Uterus (tissue), 4 donors: Measurements from ENCODE around the gene MCM9. TPM values are rescaled to one million over a fixed set of nuclear protein-coding genes. Genes with fewer than 3 reads are reported as not detected.
"Not testable (repeated sequence)": the region's sequence is repeated elsewhere in the genome, so short reads cannot be mapped to it uniquely, and the experiment has no call there.

Experiments used
- DNase-seq, 2 donors: peaks; one replicate each; pipeline ENCODE4 v3.0.0-alpha.2; 2019 to 2020
- H3K27ac ChIP-seq, 2 donors: fragments of 200-600 bp; sonication (generic); 1 replicate in 1 of 2; 2 replicates in 1 of 2; pipeline ENCODE4 v1.5.1; 2016 to 2018
- H3K27me3 ChIP-seq, 2 donors: fragments of 200-600 bp; sonication (generic); one replicate each; pipeline ENCODE4 v1.5.1; 2018 to 2019; ENCODE audit warnings: control low read depth in 1 of 2
- H3K36me3 ChIP-seq, 2 donors: fragments of 200-600 bp; sonication (generic); one replicate each; pipeline ENCODE4 v1.5.1; 2019; ENCODE audit warnings: control low read depth in 1 of 2
- H3K4me1 ChIP-seq, 2 donors: fragments of 200-600 bp; sonication (generic); one replicate each; pipeline ENCODE4 v1.5.1; 2018 to 2019; ENCODE audit warnings: control low read depth in 1 of 2
- H3K4me3 ChIP-seq, 2 donors: fragments of 200-600 bp; sonication (generic); 1 replicate in 1 of 2; 2 replicates in 1 of 2; pipeline ENCODE4 v1.5.1; 2018 to 2019; ENCODE audit warnings: mild to moderate bottlenecking in 1 of 2
- H3K9me3 ChIP-seq, 2 donors: fragments of 200-600 bp; sonication (generic); one replicate each; pipeline ENCODE4 v1.5.1; 2019; ENCODE audit warnings: control low read depth in 1 of 2
- POLR2A ChIP-seq, 2 donors: fragments of 450-650 bp; IDR thresholded peaks; one replicate each; pipeline ENCODE4 v1.6.1; 2016; ENCODE audit warnings: antibody characterized with exemption in 2 of 2, mild to moderate bottlenecking in 1 of 2, moderate library complexity in 1 of 2
- intact Hi-C: fragments of 100-400 bp; cut with DNase I; formaldehyde crosslinking; loops from one replicate; pipeline ENCODE4 v1.15.1; 2023; ENCODE audit warnings: low total_unique reads
- total RNA-seq, 4 donors: library from RNA; depleted of rRNA in 3 of 4; stranded (reverse); fragments of >200 nt in 3 of 4; gene quantifications; one replicate each; pipeline versions ENCODE4 v1.1.0 to v1.2.4, GENCODE V29; 2014 to 2023
- TF ChIP-seq, protein P1 (sequence below), 4 experiments: fragments of 200-600 bp in 2 of 4; fragments of 450-650 bp in 2 of 4; sonication (generic) in 2 of 4; IDR thresholded peaks; one replicate each; pipeline ENCODE4 v1.5.1; 2016 to 2019; ENCODE audit warnings: antibody characterized with exemption in 4 of 4, mild to moderate bottlenecking in 2 of 4, moderate library complexity in 1 of 4
- donor health status: DM: yes; HTN: yes; CAD: no.

Gene MCM9
- total RNA-seq, 4 donors from 2014 or later, result 4.4 to 40.0 (median 24.5) TPM

DNA sequence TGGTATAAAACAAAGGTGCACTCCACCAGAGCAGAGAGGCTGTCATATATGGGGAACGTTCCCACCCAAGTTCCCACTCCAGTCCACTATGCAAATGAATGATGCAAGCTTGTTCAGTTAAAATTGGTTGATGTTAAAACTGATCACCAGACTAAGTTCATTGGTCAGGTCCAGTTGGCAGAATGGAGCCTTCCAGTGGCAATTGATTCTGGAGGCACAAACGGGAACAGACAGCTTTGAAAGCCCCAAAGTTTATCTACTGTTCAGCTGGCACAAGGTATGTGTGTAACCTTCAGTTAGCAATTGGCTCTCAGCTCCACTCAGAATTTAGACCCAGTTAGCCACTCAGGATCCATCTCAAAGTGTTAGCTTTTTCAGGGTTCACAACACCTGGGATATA lies 164.1 kb downstream of the MCM9 start:
- H3K9me3 ChIP-seq, result no peaks in the 10 kb centered on the region
- H3K4me1 ChIP-seq, result no peaks in the 10 kb centered on the region
- DNase-seq, result no peak
- TF ChIP-seq POLR2A (IDR thresholded peaks at IDR 0.05), result no peak
- intact Hi-C loops, result no loop called here
- no peaks in the 10 kb centered on the region for H3K36me3 ChIP-seq
- no peak overlapping the region for H3K4me3 ChIP-seq
- H3K27ac ChIP-seq, result no peak overlapping the region
- H3K27me3 ChIP-seq, result no peaks in the 10 kb centered on the region

DNA sequence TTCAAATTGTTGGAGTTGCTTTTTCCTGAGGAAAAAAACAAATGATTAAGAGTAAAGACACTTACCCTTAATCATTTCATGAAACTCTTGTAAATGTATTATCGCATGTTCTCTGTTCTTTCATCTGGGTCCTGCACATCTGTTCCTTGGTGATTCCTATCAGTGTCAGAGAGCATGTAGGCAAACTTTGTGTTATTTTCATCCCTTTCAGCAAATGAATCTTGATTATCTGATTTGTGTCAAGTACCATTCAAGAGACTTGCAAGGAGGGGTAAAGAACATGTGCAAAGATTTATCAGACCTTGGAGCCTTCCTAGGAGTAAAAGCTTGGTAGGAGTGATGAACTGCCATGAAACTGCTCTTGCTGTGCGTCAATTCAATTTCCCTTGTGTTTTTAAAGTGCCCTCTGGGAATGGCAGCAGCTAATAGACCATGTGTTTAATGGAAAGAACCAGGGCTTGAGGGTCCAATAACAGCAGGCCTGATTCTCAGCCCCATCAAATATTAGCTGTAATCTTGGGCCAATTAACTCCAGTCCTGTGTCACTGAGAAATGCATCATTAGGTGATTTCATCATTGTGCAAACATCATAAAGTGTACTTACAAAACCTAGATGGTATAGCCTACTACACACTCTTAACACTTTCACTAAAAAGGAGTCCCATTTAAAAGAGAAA lies 164.7 kb downstream of the MCM9 start:
- intact Hi-C loops, result no loop called here

DNA sequence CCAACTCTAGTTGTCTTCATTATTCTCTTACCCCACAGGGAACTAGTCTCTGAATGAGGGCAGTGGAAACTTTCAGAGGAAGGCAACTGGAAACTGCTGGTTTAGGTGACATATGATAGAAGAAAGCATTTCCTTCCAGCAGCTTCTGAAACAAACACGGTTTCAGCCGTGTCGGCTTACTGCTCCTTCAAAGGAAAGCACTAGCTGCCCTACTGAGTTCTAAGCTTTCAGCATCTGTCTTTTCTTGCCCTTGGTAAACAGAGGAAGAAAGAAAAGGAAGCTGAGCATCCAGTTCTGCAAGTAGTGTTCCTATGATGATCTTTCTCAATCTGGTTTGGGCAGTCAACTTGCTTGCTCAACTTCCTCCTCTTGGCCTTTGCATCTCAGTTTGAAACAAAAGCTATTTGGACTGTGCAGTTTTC lies 166.0 kb downstream of the MCM9 start:
- no peak overlapping the region for H3K4me3 ChIP-seq
- H3K9me3 ChIP-seq, result no peaks in the 10 kb centered on the region
- no peak for TF ChIP-seq POLR2A (IDR thresholded peaks at IDR 0.05)
- TF ChIP-seq, protein P1, sequence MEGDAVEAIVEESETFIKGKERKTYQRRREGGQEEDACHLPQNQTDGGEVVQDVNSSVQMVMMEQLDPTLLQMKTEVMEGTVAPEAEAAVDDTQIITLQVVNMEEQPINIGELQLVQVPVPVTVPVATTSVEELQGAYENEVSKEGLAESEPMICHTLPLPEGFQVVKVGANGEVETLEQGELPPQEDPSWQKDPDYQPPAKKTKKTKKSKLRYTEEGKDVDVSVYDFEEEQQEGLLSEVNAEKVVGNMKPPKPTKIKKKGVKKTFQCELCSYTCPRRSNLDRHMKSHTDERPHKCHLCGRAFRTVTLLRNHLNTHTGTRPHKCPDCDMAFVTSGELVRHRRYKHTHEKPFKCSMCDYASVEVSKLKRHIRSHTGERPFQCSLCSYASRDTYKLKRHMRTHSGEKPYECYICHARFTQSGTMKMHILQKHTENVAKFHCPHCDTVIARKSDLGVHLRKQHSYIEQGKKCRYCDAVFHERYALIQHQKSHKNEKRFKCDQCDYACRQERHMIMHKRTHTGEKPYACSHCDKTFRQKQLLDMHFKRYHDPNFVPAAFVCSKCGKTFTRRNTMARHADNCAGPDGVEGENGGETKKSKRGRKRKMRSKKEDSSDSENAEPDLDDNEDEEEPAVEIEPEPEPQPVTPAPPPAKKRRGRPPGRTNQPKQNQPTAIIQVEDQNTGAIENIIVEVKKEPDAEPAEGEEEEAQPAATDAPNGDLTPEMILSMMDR (IDR thresholded peaks at IDR 0.05), result no peak
- H3K27me3 ChIP-seq, result no peaks in the 10 kb centered on the region
- no peaks in the 10 kb centered on the region for H3K4me1 ChIP-seq
- intact Hi-C loops, result no loop called here
- no peak for DNase-seq
- H3K36me3 ChIP-seq, result no peaks in the 10 kb centered on the region
- H3K27ac ChIP-seq, result no peak overlapping the region

More for the DNA sequence above, 164.7 kb downstream of the MCM9 start:
- Histone ChIP-seq H3K36me3 (no peaks in the 10 kb centered on the region), H3K27me3 (no peaks in the 10 kb centered on the region), H3K27ac (no peak overlapping the region), H3K4me1 (no peaks in the 10 kb centered on the region), H3K9me3 (no peaks in the 10 kb centered on the region), H3K4me3 (no peak overlapping the region)
- DNase-seq, result no peak
- TF ChIP-seq, protein P1 (IDR thresholded peaks at IDR 0.05), result no peak
- TF ChIP-seq POLR2A (IDR thresholded peaks at IDR 0.05), result no peak

DNA sequence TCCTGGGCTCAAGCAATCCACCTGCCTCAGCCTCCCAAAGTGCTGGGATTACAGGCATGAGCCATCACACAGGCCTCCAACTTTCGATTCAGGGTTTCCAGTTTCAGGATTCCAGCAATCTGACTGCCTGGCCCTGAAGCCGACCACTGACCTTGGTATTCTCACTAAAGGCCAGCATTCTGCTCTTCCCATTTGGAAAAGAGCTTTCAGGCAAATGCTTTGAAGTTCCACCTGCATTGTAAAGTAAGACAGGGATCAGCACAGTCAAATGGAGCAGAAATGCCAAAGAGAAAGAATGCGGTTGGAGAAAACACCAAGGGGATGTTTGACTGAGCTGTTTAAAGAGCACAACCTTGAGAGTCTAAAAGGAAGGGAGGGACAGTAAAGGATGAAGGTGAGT lies 166.5 kb downstream of the MCM9 start:
- Histone ChIP-seq H3K4me3 (no peak overlapping the region), H3K36me3 (no peaks in the 10 kb centered on the region), H3K27ac (no peak overlapping the region), H3K27me3 (no peaks in the 10 kb centered on the region), H3K4me1 (no peaks in the 10 kb centered on the region), H3K9me3 (no peaks in the 10 kb centered on the region)
- TF ChIP-seq POLR2A (IDR thresholded peaks at IDR 0.05), result no peak
- TF ChIP-seq, protein P1 (IDR thresholded peaks at IDR 0.05), result no peak
- DNase-seq, result no peak
- intact Hi-C loops, result no loop called here

DNA sequence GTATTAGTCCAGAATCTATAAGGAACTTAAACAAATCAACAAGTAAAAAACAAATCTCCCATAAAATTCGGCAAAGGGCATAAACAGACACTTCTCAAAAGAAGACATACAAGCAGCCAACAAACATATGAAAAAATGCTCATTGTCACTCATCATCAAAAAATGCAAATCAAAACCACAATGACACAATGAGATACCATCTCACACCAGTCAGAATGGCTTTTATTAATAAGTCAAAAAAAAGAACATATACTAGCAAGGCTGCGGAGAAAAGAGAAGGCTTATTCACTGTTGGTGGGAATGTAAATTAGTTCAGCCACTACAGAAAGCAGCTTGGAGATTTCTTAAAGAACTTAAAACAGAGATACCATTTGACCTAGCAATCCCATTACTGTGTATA lies 169.6 kb downstream of the MCM9 start:
- H3K36me3 ChIP-seq, DNase-seq, intact Hi-C loops, H3K27me3 ChIP-seq, H3K4me1 ChIP-seq, H3K9me3 ChIP-seq, H3K4me3 ChIP-seq, H3K27ac ChIP-seq: not testable (repeated sequence)

DNA sequence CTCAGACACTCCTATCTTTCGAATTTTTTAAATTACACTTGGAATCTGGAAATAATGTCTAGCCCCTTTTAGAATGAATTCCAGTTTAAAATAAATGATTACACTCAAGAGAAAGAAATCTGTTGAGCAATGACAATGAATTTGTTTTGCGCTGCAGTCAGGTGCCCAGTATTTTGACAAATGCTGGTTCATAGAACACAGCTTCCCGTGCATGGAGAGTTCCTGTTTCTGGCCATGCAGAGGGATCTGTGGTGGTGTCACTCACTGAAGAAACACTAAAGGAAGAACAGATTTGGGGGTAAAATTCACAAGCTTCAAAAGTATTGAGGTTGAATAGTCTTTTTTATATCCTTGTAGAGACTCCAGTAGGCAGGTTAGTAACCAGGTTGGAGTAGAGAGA lies 170.2 kb downstream of the MCM9 start:
- no peak for DNase-seq
- no peak overlapping the region for H3K27ac ChIP-seq
- H3K4me1 ChIP-seq, result no peaks in the 10 kb centered on the region
- H3K27me3 ChIP-seq, result no peaks in the 10 kb centered on the region
- no peaks in the 10 kb centered on the region for H3K9me3 ChIP-seq
- no peak overlapping the region for H3K4me3 ChIP-seq
- no peaks in the 10 kb centered on the region for H3K36me3 ChIP-seq
- TF ChIP-seq, protein P1 (IDR thresholded peaks at IDR 0.05), result no peak
- no peak for TF ChIP-seq POLR2A (IDR thresholded peaks at IDR 0.05)
- intact Hi-C loops, result no loop called here

Other genes starting within 250 kb of the MCM9 start
- 10 to 100 TPM in 3 of 4 donors, 1 to 10 TPM in 1; 2.8 to 47.0 (median 15.5) TPM for gene ASF1A, start 41.0 kb downstream of the MCM9 start, total RNA-seq
- gene FAM184A, start 143.5 kb upstream of the MCM9 start, total RNA-seq, result 1 to 10 TPM; 1.8 to 9.5 (median 5.1) TPM